Mucosa of descending colon (tissue), 3 donors: ENCODE data around the gene EFCAB6. TPM values are rescaled to one million over a fixed set of nuclear protein-coding genes. Genes with fewer than 3 reads are reported as not detected.

ENCODE experiments used
- ATAC-seq: fragments of 200-7000 bp; cut with Tn5 transposase; one replicate; pipeline ENCODE4 v1.9.1; 2020; ENCODE audit warnings: mild to moderate bottlenecking, moderate library complexity
- DNase-seq, 3 donors: peaks; one replicate each; pipeline ENCODE4 v3.0.0-alpha.2; 2020
- H3K36me3 ChIP-seq: fragments of 200-600 bp; one replicate; pipeline ENCODE4 v1.8.0; 2021; ENCODE audit warnings: low read depth, mild to moderate bottlenecking
- H3K4me1 ChIP-seq: fragments of 200-600 bp; one replicate; pipeline ENCODE4 v1.8.0; 2021; ENCODE audit warnings: low read depth, mild to moderate bottlenecking
- H3K4me3 ChIP-seq: fragments of 200-600 bp; one replicate; pipeline ENCODE4 v1.8.0; 2021; ENCODE audit warnings: mild to moderate bottlenecking
- H3K9me3 ChIP-seq: fragments of 200-600 bp; one replicate; pipeline ENCODE4 v1.8.0; 2021; ENCODE audit warnings: mild to moderate bottlenecking
- intact Hi-C, 2 donors: fragments of 100-400 bp; cut with DNase I in 1 of 2; cut with micrococcal nuclease in 1 of 2; formaldehyde crosslinking; loops; one replicate each; pipeline versions ENCODE4 v1.11.0 to v1.11.1; 2022; cut with DNase I, micrococcal nuclease
- total RNA-seq, 3 donors: library from RNA; stranded (reverse); fragmentation: NEBNext Ultra II Directional in 2 of 3; extraction: Animal tissue kit (Norgen Biotek cat#: 25700) in 2 of 3; gene quantifications; one replicate each; pipeline versions ENCODE4 v1.2.1 to v1.2.4, GENCODE V29; 2021 to 2023
- TF ChIP-seq, protein P1 (sequence below): fragments of 200-600 bp; IDR thresholded peaks from one replicate; pipeline ENCODE4 v1.8.0; 2022; ENCODE audit warnings: antibody characterized with exemption, mild to moderate bottlenecking
- donor health status: DM: no; HTN: no; CAD: no; lungs with moderate emphysema.
- donor health status: DM: no; HTN: no; CAD: no.
- donor health status: DM: no; HTN: yes; CAD: no.

Gene EFCAB6
- total RNA-seq, 3 donors from 2014 or later: 1.1 to 1.8 (median 1.7) TPM

DNA sequence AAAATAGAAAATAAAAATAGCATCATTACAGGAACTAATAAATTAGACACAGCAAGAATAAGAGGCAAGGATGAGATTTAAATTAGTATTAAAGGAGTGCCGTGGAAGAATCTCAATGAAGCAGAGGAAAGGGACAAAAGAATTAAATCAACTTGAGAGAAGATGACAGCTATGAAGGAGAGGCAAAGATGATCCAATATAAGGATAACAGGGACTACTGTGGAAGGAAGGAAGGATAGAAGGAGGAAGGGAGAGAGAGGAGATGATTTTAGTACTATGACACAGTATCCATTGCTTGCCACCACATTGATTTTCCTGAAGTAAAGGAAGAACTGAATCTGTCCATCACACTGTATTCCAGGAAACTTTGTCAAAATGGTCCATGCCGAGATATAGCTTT lies 98.0 kb downstream of the EFCAB6 start:
- TF ChIP-seq, protein P1, sequence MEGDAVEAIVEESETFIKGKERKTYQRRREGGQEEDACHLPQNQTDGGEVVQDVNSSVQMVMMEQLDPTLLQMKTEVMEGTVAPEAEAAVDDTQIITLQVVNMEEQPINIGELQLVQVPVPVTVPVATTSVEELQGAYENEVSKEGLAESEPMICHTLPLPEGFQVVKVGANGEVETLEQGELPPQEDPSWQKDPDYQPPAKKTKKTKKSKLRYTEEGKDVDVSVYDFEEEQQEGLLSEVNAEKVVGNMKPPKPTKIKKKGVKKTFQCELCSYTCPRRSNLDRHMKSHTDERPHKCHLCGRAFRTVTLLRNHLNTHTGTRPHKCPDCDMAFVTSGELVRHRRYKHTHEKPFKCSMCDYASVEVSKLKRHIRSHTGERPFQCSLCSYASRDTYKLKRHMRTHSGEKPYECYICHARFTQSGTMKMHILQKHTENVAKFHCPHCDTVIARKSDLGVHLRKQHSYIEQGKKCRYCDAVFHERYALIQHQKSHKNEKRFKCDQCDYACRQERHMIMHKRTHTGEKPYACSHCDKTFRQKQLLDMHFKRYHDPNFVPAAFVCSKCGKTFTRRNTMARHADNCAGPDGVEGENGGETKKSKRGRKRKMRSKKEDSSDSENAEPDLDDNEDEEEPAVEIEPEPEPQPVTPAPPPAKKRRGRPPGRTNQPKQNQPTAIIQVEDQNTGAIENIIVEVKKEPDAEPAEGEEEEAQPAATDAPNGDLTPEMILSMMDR: no peak
- H3K4me3 ChIP-seq: no peak overlapping the region
- no peak for ATAC-seq
- no peak for DNase-seq
- no peaks in the 10 kb centered on the region for H3K36me3 ChIP-seq
- H3K9me3 ChIP-seq: no peaks in the 10 kb centered on the region
- intact Hi-C loops: no loop called here
- no peaks in the 10 kb centered on the region for H3K4me1 ChIP-seq

DNA sequence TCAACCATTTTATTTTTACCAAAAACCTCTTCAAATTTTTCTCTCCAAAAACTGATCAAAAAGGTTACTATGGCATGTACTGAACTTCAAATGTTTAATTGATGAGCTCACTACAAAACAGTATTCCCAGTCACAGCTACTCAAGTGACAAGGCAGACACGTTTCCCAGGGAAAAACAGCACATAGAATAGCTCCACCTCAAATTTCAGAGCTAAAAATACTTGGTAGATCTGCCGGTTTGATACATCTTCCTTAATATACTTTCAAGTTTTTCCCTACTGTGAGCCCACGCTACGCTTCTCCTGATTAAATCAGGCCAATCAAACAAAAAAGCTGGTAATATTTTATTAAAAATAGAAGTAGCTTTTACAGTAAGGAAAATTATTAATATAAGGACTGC lies 100.4 kb downstream of the EFCAB6 start:
- no peak for ATAC-seq
- TF ChIP-seq, protein P1: no peak
- Histone ChIP-seq H3K4me1 (no peaks in the 10 kb centered on the region), H3K36me3 (no peaks in the 10 kb centered on the region), H3K9me3 (no peaks in the 10 kb centered on the region), H3K4me3 (no peak overlapping the region)
- intact Hi-C loops: no loop called here
- no peak for DNase-seq

DNA sequence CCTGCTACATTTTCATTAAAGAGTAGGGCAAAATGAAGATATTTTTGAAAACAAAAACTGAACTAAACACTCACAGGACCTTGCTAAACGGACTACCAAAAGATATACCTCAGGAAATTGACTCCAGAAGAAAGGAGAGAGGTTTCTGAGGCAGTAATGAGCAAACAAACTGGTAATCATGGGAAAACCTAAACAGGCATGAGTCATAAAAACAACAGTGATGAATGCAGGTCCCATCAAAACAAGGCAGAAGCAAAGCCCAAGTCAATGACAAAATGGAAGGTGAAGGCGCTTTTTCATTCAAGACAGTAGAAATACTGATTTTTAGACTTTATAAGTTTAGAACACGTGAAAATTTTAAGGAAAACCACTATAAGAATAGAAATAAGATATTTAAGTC lies 104.5 kb downstream of the EFCAB6 start:
- TF ChIP-seq, protein P1: no peak
- H3K4me1 ChIP-seq: no peaks in the 10 kb centered on the region
- H3K4me3 ChIP-seq: no peak overlapping the region
- DNase-seq: no peak
- peaks cover 9% of the 10 kb centered on the region for H3K9me3 ChIP-seq
- no peak for ATAC-seq
- intact Hi-C loops: no loop called here
- H3K36me3 ChIP-seq: no peaks in the 10 kb centered on the region

DNA sequence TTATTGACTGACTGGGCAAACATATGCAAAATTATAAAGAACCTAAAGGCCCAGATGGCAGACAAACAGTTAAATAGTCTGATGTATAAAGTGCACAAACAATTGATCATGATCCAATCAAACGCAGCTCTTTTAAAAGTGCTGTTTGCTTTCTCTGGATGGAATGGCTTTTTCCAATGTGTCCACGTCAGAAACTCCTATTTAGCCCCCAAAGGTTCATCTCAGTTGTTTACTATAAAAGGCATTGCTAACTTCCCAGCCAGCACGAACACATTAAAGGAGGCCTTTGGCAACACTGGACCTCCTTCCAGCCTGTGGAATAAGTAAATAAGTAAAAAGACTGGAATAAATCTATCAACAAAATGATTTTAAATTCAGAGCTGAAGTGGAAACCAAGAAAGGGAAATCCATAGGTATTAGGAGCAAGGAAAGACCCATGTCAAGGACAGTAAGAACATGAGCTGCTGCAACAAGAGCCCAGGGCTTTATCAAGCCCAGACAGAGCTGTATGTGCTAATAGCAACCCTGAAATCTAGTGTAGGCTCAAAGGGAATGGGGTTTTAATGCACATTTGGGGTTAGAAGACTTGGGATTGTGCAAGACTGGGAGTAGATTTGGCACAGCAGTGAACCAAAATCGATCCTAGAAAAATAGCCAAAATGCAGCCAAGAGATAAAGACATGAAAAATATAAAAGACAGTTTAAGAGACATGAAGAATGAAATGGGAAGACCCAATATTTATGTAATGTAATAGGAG lies 105.4 kb downstream of the EFCAB6 start:
- ATAC-seq (no peak), DNase-seq (no peak)
- Histone ChIP-seq H3K36me3 (no peaks in the 10 kb centered on the region), H3K9me3 (peaks cover 9% of the 10 kb centered on the region), H3K4me3 (no peak overlapping the region), H3K4me1 (no peaks in the 10 kb centered on the region)
- intact Hi-C loops: no loop called here
- TF ChIP-seq, protein P1: no peak

DNA sequence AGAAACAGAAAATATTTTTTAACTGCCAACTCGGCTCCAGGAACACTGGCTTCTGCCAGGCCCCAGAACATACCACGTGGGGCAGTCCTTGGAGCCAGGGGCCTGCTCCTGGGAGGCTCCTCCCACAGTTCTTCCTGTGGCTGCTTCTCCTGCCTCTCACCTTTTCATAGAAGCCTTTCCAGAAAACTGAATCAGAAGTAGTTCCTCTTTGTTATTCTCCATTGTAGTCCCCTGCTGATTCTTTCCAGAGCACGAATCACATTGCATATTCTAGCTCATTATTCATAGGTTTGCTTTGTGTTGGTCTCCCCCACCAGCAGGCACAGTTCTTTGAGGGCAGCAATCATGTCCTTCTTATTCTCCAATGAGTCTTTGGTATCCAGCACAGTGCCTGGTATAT lies 106.0 kb downstream of the EFCAB6 start:
- DNase-seq: no peak
- no peak for ATAC-seq
- Histone ChIP-seq H3K4me3 (no peak overlapping the region), H3K36me3 (no peaks in the 10 kb centered on the region), H3K9me3 (peaks cover 9% of the 10 kb centered on the region), H3K4me1 (no peaks in the 10 kb centered on the region)
- TF ChIP-seq, protein P1: no peak
- intact Hi-C loops: no loop called here

DNA sequence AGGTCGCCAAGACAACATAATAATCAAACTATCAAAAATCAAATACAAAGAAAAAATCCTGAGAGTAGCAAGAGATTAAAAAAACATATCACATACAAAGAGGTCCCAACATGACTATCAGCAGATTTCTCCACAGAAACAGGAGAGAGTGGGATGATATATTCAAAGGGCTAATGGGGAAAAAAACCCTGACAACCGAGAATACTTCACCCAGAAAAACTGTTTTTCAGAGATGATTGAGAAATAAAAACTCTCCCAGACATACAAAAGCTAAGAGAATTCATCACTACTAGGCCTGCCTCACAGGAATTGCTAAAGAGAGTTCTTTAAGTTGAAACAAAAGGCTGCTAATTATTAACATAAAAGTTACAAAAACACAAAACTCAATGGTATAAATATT lies 108.1 kb downstream of the EFCAB6 start:
- ATAC-seq: no peak
- Histone ChIP-seq H3K36me3 (no peaks in the 10 kb centered on the region), H3K9me3 (peaks cover 9% of the 10 kb centered on the region), H3K4me1 (no peaks in the 10 kb centered on the region), H3K4me3 (no peak overlapping the region)
- TF ChIP-seq, protein P1: no peak
- no peak for DNase-seq
- intact Hi-C loops: no loop called here
